A673 (cell line): ENCODE measurements around the gene KATNAL2. TPM values are rescaled to one million over a fixed set of nuclear protein-coding genes. Genes with fewer than 3 reads are reported as not detected.

Experiments
- BruUV-seq: library from RNA; stranded (reverse); fragments of 400-500 nt; replicated peaks from 2 replicates; lab custom pipeline; 2021; lab: Mats Ljungman, UMichigan
- CTCF ChIA-PET: fragments of 300-600 bp; sonication (Branson Sonifier 250); formaldehyde crosslinking; loops from one replicate; lab custom pipeline; 2022; ENCODE audit warnings: antibody characterized with exemption; lab: Charles Lee
- POLR2A ChIA-PET: fragments of 300-600 bp; sonication (Branson Sonifier 250); formaldehyde crosslinking; loops from one replicate; lab custom pipeline; 2022; ENCODE audit warnings: antibody characterized with exemption; ENCODE audit not compliant: low non-redundant PET; lab: Charles Lee
- DNase-seq: peaks from one replicate; pipeline ENCODE4 v3.0.0-alpha.2; 2015; ENCODE audit warnings: low spot score
- H3K27ac ChIP-seq: fragments of 200-600 bp; sonication (generic); 2 replicates; pipeline ENCODE4 v1.5.1; 2016; ENCODE audit warnings: mixed run types, low read depth, mild to moderate bottlenecking, mixed read lengths, antibody characterized with exemption, low read length; ENCODE audit not compliant: poor library complexity, severe bottlenecking
- H3K27me3 ChIP-seq: fragments of 200-600 bp; sonication (generic); replicated peaks from 2 replicates; pipeline ENCODE4 v1.6.1; 2017; ENCODE audit warnings: mixed run types, low read depth, mild to moderate bottlenecking, mixed read lengths, antibody characterized with exemption, low read length; ENCODE audit not compliant: insufficient read depth, poor library complexity
- H3K36me3 ChIP-seq: fragments of 200-600 bp; sonication (generic); 2 replicates; pipeline ENCODE4 v1.6.1; 2016; ENCODE audit warnings: mixed run types, mild to moderate bottlenecking, mixed read lengths, antibody characterized with exemption, low read length; ENCODE audit not compliant: insufficient read depth, poor library complexity, severe bottlenecking
- H3K4me1 ChIP-seq: fragments of 200-600 bp; sonication (generic); 2 replicates; pipeline ENCODE4 v1.6.1; 2017; ENCODE audit warnings: mixed run types, mild to moderate bottlenecking, mixed read lengths, antibody characterized with exemption, low read length; ENCODE audit not compliant: insufficient read depth, poor library complexity, severe bottlenecking
- H3K4me3 ChIP-seq: fragments of 200-600 bp; sonication (generic); 2 replicates; pipeline ENCODE4 v1.5.1; 2016; ENCODE audit warnings: low read depth, mixed run types, mild to moderate bottlenecking, mixed read lengths, low read length; ENCODE audit not compliant: poor library complexity, severe bottlenecking
- H3K9me3 ChIP-seq: fragments of 200-600 bp; sonication (generic); 2 replicates; pipeline ENCODE4 v1.6.1; 2016; ENCODE audit warnings: mixed run types, low read depth, mild to moderate bottlenecking, mixed read lengths, antibody characterized with exemption, low read length; ENCODE audit not compliant: poor library complexity, severe bottlenecking
- EZH2 ChIP-seq: fragments of 200-600 bp; sonication (generic); IDR thresholded peaks from 2 replicates; pipeline ENCODE4 v1.6.1; 2017; ENCODE audit warnings: borderline replicate concordance, low read depth, mild to moderate bottlenecking, mixed read lengths, antibody characterized with exemption, low read length; ENCODE audit not compliant: poor library complexity, severe bottlenecking
- intact Hi-C: fragments of 100-400 bp; cut with micrococcal nuclease; formaldehyde crosslinking; loops from one replicate; pipeline ENCODE4 v1.10.0; 2022; ENCODE audit not compliant: unreplicated experiment
- total RNA-seq: library from RNA; stranded (reverse); gene quantifications from 2 replicates; pipeline ENCODE4 v1.2.3, GENCODE V29; 2021
- TF ChIP-seq, protein P1 (sequence below): fragments of 300-800, 200-600 bp; sonication (generic); conservative IDR thresholded peaks from 2 replicates; pipeline ENCODE4 v1.5.1; 2017; ENCODE audit warnings: low read depth, mild to moderate bottlenecking, antibody characterized with exemption, low read length, moderate library complexity, mixed read lengths

The KATNAL2 gene
- total RNA-seq, 1 experiment from 2014 or later = 10.6 TPM

DNA sequence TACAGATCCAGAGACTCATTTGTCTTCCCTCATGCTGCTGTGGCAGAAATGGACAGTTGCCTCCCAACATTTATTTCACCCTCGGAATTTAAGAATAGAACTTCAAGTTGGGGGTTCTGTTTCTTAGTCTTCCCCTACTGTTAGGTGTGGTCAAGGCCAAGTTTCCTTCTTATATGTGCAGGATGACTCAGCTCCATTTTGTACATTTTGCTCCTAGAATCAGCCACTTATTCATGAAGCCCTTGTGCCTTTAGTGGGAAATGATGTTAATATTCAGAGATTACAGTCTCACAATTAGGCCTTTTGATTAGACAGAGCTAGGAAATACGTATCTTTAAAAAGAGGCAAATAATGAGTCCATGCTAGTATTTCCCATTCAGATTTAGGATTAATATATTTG, 164.2 kb downstream of the KATNAL2 start:
- TF ChIP-seq EZH2 = no peak
- TF ChIP-seq, protein P1, sequence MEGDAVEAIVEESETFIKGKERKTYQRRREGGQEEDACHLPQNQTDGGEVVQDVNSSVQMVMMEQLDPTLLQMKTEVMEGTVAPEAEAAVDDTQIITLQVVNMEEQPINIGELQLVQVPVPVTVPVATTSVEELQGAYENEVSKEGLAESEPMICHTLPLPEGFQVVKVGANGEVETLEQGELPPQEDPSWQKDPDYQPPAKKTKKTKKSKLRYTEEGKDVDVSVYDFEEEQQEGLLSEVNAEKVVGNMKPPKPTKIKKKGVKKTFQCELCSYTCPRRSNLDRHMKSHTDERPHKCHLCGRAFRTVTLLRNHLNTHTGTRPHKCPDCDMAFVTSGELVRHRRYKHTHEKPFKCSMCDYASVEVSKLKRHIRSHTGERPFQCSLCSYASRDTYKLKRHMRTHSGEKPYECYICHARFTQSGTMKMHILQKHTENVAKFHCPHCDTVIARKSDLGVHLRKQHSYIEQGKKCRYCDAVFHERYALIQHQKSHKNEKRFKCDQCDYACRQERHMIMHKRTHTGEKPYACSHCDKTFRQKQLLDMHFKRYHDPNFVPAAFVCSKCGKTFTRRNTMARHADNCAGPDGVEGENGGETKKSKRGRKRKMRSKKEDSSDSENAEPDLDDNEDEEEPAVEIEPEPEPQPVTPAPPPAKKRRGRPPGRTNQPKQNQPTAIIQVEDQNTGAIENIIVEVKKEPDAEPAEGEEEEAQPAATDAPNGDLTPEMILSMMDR = no peak
- no peak overlapping the region for H3K27ac ChIP-seq
- intact Hi-C loops = no loop called here
- no peak overlapping the region for H3K4me3 ChIP-seq
- H3K27me3 ChIP-seq = no peaks in the 10 kb centered on the region
- DNase-seq = no peak
- no peaks in the 10 kb centered on the region for H3K36me3 ChIP-seq
- no TSS peak for BruUV-seq
- H3K4me1 ChIP-seq = no peaks in the 10 kb centered on the region
- CTCF ChIA-PET = no interaction called here
- H3K9me3 ChIP-seq = no peaks in the 10 kb centered on the region
- POLR2A ChIA-PET = no interaction called here

DNA sequence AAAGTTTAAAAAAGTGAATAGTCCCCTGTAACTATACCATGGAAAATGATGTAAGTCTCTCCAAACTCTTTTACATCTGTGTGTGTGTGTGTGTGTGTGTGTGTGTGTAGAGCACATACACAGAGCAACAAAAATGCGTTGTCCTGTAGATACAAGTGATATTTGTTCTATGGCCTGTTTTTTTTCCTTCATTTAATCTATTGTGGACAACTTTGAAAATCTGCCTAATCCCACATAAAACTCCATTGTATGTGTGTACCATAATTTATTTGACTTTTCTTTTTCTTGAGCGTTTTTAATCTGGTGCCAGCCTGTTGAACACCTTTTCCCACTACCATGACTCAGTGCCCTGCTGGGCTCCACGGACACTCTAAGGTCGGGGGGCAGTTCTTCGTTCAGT, 170.3 kb downstream of the KATNAL2 start:
- no TSS peak for BruUV-seq
- intact Hi-C loops = no loop called here
- Histone ChIP-seq H3K27ac (no peak overlapping the region), H3K36me3 (no peaks in the 10 kb centered on the region), H3K4me3 (no peak overlapping the region), H3K4me1 (no peaks in the 10 kb centered on the region), H3K27me3 (no peaks in the 10 kb centered on the region), H3K9me3 (no peaks in the 10 kb centered on the region)
- ChIA-PET POLR2A (no interaction called here), CTCF (no interaction called here)
- no peak for DNase-seq
- TF ChIP-seq EZH2 = no peak
- TF ChIP-seq, protein P1 = no peak

DNA sequence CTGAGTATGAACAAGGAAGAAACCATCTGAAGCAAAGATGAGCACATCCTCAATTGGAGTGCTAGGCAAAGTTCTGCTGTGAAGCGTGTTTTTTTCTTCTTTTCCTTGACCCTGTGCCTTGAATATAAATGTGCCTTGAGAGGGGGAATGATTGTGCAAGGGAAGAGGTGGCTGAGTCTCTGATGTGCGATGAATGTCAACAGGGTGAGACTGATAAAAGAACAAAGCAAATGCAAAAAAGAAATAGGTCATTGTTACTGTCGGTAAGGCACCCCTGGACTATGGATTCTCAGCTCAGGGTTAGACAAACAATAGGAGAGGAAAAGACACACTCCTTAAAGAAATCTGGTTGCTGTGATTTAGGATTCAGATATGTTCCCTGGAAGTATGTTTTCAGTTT, 178.4 kb downstream of the KATNAL2 start:
- Histone ChIP-seq H3K27ac (no peak overlapping the region), H3K27me3 (no peaks in the 10 kb centered on the region), H3K4me1 (no peaks in the 10 kb centered on the region), H3K4me3 (no peak overlapping the region), H3K9me3 (no peaks in the 10 kb centered on the region), H3K36me3 (no peaks in the 10 kb centered on the region)
- POLR2A ChIA-PET = no interaction called here
- no peak for TF ChIP-seq EZH2
- TF ChIP-seq, protein P1 = no peak
- CTCF ChIA-PET = no interaction called here
- no peak for DNase-seq
- intact Hi-C loops = no loop called here
- no TSS peak for BruUV-seq
